Skeletal muscle satellite cell (primary cell): ENCODE results near the gene PNPLA2.

Source experiments
- H3K27me3 ChIP-seq: 2 replicates; pipeline ENCODE4 v1.7.0; 2013; ENCODE audit warnings: low read length; ENCODE audit not compliant: control insufficient read depth, insufficient read depth
- H3K36me3 ChIP-seq: 2 replicates; pipeline ENCODE4 v1.7.0; 2013; ENCODE audit warnings: mild to moderate bottlenecking, control low read depth, low read length; ENCODE audit not compliant: insufficient read depth
- H3K4me1 ChIP-seq: 2 replicates; pipeline ENCODE4 v1.7.0; 2013; ENCODE audit warnings: low read length; ENCODE audit not compliant: control insufficient read depth, insufficient read depth
- H3K4me2 ChIP-seq: 2 replicates; pipeline ENCODE4 v1.7.0; 2013; ENCODE audit warnings: mild to moderate bottlenecking, low read length
- H3K4me3 ChIP-seq: 2 replicates; pipeline ENCODE4 v1.7.0; 2013; ENCODE audit warnings: low read length
- H3K9ac ChIP-seq: 2 replicates; pipeline ENCODE4 v1.7.0; 2013; ENCODE audit warnings: mild to moderate bottlenecking, low read depth, low read length, moderate library complexity
- H3K9me3 ChIP-seq: replicated peaks from 2 replicates; pipeline ENCODE4 v1.7.0; 2013; ENCODE audit warnings: mild to moderate bottlenecking, control low read depth, low read length

Gene PNPLA2

GRCh38 chr11:815675-816432 lies 2.9 kb upstream of the PNPLA2 start:
- H3K9me3 ChIP-seq, result no peaks in the 10 kb centered on the region
- H3K9ac ChIP-seq, result no peak overlapping the region
- H3K36me3 ChIP-seq, result peaks cover 33% of the 10 kb centered on the region
- no peak overlapping the region for H3K4me2 ChIP-seq
- H3K4me1 ChIP-seq, result peaks cover 31% of the 10 kb centered on the region
- no peaks in the 10 kb centered on the region for H3K27me3 ChIP-seq
- no peak overlapping the region for H3K4me3 ChIP-seq

- Histone ChIP-seq H3K4me3 (no peak overlapping the region), H3K4me2 (no peak overlapping the region), H3K9ac (no peak overlapping the region), H3K36me3 (peaks cover 28% of the 10 kb centered on the region), H3K4me1 (peaks cover 31% of the 10 kb centered on the region), H3K27me3 (no peaks in the 10 kb centered on the region), H3K9me3 (no peaks in the 10 kb centered on the region)
Measured at GRCh38 chr11:816433-816779, 2.3 kb upstream of the PNPLA2 start.

GRCh38 chr11:819129-819931 lies 616 bp downstream of the PNPLA2 start:
- Histone ChIP-seq H3K4me2 (peak overlapping the region; percentile 99), H3K9me3 (no peaks in the 10 kb centered on the region), H3K4me3 (peak overlapping the region; percentile 97), H3K9ac (peak overlapping the region; percentile 96), H3K36me3 (peaks cover 19% of the 10 kb centered on the region), H3K27me3 (no peaks in the 10 kb centered on the region), H3K4me1 (peaks cover 35% of the 10 kb centered on the region)

GRCh38 chr11:819943-820649 lies 1.4 kb downstream of the PNPLA2 start:
- H3K27me3 ChIP-seq, result no peaks in the 10 kb centered on the region
- no peaks in the 10 kb centered on the region for H3K9me3 ChIP-seq
- peaks cover 26% of the 10 kb centered on the region for H3K36me3 ChIP-seq
- H3K4me3 ChIP-seq, result peak overlapping the region; percentile 97
- H3K4me2 ChIP-seq, result peak overlapping the region; percentile 99
- peaks cover 41% of the 10 kb centered on the region for H3K4me1 ChIP-seq
- peak overlapping the region; percentile 96 for H3K9ac ChIP-seq

- Histone ChIP-seq H3K27me3 (no peaks in the 10 kb centered on the region), H3K9me3 (no peaks in the 10 kb centered on the region), H3K4me1 (peaks cover 41% of the 10 kb centered on the region), H3K36me3 (peaks cover 33% of the 10 kb centered on the region), H3K4me2 (peak overlapping the region; percentile 99), H3K4me3 (peak overlapping the region; percentile 97), H3K9ac (peak overlapping the region; percentile 96)
Measured at GRCh38 chr11:820655-821511, 2.2 kb downstream of the PNPLA2 start.

GRCh38 chr11:821512-822371 lies 3.0 kb downstream of the PNPLA2 start:
- H3K4me3 ChIP-seq, result peak overlapping the region; percentile 97
- H3K9ac ChIP-seq, result peak overlapping the region; percentile 96
- H3K27me3 ChIP-seq, result no peaks in the 10 kb centered on the region
- H3K36me3 ChIP-seq, result peaks cover 33% of the 10 kb centered on the region
- H3K4me2 ChIP-seq, result peak overlapping the region; percentile 99
- H3K4me1 ChIP-seq, result peaks cover 42% of the 10 kb centered on the region
- no peaks in the 10 kb centered on the region for H3K9me3 ChIP-seq

- Histone ChIP-seq H3K9me3 (no peaks in the 10 kb centered on the region), H3K4me2 (no peak overlapping the region), H3K9ac (no peak overlapping the region), H3K36me3 (peaks cover 33% of the 10 kb centered on the region), H3K27me3 (peaks cover 2% of the 10 kb centered on the region), H3K4me1 (peaks cover 49% of the 10 kb centered on the region), H3K4me3 (no peak overlapping the region)
Measured at GRCh38 chr11:823441-824291, 5.0 kb downstream of the PNPLA2 start.

- Histone ChIP-seq H3K36me3 (peaks cover 33% of the 10 kb centered on the region), H3K4me3 (no peak overlapping the region), H3K9ac (no peak overlapping the region), H3K4me1 (peaks cover 51% of the 10 kb centered on the region), H3K27me3 (peaks cover 2% of the 10 kb centered on the region), H3K9me3 (no peaks in the 10 kb centered on the region), H3K4me2 (no peak overlapping the region)
Measured at GRCh38 chr11:824292-824880, 5.7 kb downstream of the PNPLA2 start.

- peaks cover 33% of the 10 kb centered on the region for H3K36me3 ChIP-seq
- peaks cover 2% of the 10 kb centered on the region for H3K27me3 ChIP-seq
- H3K4me3 ChIP-seq, result no peak overlapping the region
- H3K4me2 ChIP-seq, result no peak overlapping the region
- H3K9ac ChIP-seq, result no peak overlapping the region
- H3K9me3 ChIP-seq, result no peaks in the 10 kb centered on the region
- peaks cover 56% of the 10 kb centered on the region for H3K4me1 ChIP-seq
Measured at GRCh38 chr11:824942-825341, 6.2 kb downstream of the PNPLA2 start.
